AG09309 (cell line): Measurements from ENCODE around the gene ATP13A3.

Experiments
- DNase-seq: peaks from one replicate; pipeline ENCODE4 v3.0.0-alpha.2; 2010; ENCODE audit warnings: low read depth
- H3K4me3 ChIP-seq: 2 replicates; pipeline ENCODE4 v1.5.1; 2011; ENCODE audit warnings: mild to moderate bottlenecking, low read depth, low read length, moderate library complexity; ENCODE audit not compliant: control insufficient read depth
- CTCF ChIP-seq: IDR thresholded peaks from 2 replicates; pipeline ENCODE4 v1.5.1; 2011; ENCODE audit warnings: mild to moderate bottlenecking, low read depth, low read length, inconsistent platforms; ENCODE audit not compliant: insufficient read depth, control insufficient read depth; ENCODE audit errors: missing control alignments

The ATP13A3 gene

GRCh38 chr3:194405766-194406165, 81.0 kb downstream of the ATP13A3 start:
- no peak for TF ChIP-seq CTCF
- no peak for DNase-seq
- no peak overlapping the region for H3K4me3 ChIP-seq

- DNase-seq, result no peak
- peak; percentile 58 for TF ChIP-seq CTCF
- no peak overlapping the region for H3K4me3 ChIP-seq
Observed at GRCh38 chr3:194404365-194405140, 82.2 kb downstream of the ATP13A3 start.

GRCh38 chr3:194401868-194402329, 84.9 kb downstream of the ATP13A3 start:
- DNase-seq, result no peak

GRCh38 chr3:194401346-194401745, 85.5 kb downstream of the ATP13A3 start:
- no peak for TF ChIP-seq CTCF
- DNase-seq, result no peak
- H3K4me3 ChIP-seq, result no peak overlapping the region

More at GRCh38 chr3:194401868-194402329, 84.9 kb downstream of the ATP13A3 start:
- no peak overlapping the region for H3K4me3 ChIP-seq
- no peak for TF ChIP-seq CTCF

GRCh38 chr3:194399874-194400411, 86.9 kb downstream of the ATP13A3 start:
- DNase-seq, result no peak
- no peak for TF ChIP-seq CTCF
- no peak overlapping the region for H3K4me3 ChIP-seq

- H3K4me3 ChIP-seq, result no peak within 1 kb of the TSS
- TF ChIP-seq CTCF, result no peak
- no peak for DNase-seq
Observed at GRCh38 chr3:194399166-194399565, 87.6 kb downstream of the ATP13A3 start, which contains the start of gene GP5. GP5 (minus strand) TSS chr3:194399266; CDS start chr3:194398282, 984 bp downstream.
